C1 segment of cervical spinal cord (tissue), 14 donors: ENCODE results near the gene ASIC3.

Experiments used
- DNase-seq, 14 donors: peaks; one replicate each; lab custom pipeline; 2025; lab: John Stamatoyannopoulos, UW

ASIC3 gene

DNA sequence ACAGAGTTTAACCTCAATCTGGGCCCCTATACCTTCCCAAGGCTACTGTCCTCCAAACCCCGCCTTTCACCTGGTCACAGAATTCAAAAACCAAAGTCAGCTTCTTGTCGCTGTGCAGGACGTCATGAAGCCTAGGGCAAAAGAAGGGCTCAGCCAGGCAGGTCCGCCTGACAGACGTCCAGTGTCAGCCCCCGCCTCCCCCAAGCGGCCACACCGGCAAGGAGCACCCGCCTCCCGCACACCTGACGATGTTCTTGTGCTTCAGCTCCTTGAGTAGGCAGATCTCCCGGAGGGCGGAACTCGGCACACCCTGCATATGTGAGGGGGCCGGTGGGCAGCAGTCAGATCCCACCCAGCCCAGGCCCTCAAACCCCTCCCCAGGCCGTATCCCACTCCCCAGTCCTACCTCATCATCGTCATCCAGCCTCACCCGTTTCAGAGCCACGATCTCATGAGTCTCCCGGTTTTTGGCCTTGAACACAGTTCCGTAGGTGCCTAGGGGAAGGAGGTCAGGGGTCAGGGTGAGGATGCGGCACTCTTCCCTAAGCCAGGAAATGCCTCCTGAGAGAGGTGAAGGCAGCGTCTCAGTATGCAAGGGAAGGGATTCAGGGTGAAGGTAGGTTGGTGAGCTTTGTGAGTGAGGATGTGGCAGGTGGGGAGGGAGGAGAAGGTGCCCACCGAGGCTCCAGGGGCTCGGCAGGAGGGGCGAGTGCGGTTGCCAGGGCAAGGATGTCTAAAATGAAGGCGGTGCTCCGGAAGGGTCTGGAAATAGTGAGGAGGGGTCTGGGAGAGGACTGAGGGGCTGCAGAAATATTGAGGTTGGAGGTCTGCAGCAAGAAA lies 8.6 kb downstream of the ASIC3 start:
- no peak for DNase-seq

DNA sequence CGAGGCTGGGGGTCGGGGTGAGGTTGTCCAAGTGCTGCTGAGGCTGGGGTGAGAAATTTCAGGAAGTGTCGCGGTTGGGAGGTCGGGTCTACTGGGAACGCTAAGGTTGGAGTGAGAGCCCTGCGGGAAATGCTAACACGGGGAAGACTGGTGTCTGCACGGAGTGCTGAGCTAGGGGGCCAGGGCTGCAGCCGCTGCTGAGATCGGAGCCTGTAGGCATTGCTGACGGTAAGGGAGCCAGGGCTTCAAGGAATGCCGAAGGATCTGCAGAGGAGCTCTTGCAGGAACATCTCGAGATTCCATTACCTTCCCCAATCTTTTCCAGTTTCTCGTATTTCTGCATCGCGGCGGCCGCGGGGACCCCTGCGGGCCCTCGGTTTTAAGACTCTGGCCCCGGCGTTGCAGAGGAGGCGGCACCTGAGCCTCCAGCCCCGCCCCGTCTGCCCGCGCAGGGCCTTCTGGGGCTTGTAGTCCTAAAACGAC lies 9.2 kb downstream of the ASIC3 start, which contains the start of gene CDK5:
CDK5 (minus strand) TSS at position 392 of the 483 bp plus-strand sequence; CDS start at position 343, 49 bp downstream.
- no peak for DNase-seq

DNA sequence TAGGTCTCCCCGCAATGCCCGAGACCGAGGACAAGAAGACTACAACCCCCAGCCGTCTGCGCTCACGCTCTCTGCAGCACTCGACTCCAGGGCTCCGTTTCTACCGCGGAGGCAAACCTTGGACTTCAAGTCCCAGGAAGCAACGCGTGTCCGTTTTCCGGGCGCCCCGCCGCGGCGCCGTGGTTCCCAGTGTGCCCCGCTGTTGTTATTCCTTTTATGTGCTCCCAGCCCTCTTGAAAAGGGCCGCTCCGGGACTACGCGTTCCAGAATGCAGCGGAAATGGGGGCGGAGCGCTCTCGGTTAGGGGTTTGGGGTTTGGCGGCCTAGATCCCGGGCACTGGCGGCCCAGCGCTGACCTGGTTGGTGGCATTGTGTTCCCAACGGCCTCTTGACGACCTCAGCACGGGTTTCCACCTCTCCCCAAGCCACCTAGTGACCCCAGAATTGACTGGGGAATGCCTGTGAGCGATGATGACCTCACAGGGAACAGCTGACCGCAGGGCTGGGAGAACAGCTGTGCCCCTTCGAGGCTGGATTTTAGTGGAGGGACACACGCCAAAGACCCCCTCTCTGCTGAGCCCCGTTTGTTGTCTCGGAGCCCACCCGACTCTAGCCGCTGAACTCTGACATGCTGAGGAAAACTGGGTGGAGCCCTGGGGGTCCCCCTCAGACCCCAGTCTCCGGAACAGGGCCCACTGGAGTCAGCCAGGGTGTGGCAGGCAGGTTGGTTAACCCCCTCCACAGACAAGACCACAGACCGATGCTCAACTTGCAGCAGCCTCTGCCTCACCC lies 9.9 kb downstream of the ASIC3 start:
- DNase-seq, result peak; percentile 91 to 100 (median 98)

DNA sequence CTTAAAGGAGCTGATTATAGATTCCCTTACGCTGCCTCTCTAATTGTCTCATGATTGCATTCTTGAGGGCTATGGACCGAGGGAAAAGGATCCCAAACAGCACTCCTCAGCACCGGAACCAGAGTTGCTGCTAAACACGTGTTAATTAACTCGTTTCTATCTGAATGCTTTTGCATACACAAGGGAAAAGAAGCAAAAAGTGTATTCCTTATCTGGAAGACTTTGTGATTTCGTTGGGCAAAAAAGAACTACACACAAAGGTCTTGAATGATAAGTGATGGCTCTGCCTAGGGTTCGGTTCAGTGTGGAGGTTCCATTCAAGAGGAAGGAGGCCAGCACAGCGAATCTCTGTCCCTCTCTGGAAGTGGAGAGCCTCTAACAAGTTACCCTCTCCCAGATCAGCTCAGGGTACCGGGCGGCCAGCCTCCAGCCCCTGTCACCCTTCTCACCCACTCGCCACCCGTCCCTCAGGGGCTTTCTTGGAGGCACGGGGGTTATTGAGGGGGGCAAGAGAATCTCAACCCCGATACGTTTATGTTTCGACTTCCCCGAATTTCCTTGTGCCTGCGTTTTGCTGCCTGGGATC lies 10.5 kb downstream of the ASIC3 start:
- DNase-seq, result peak in 3 of 14 donors; percentile 52 to 84 (median 55)

GRCh38 chr7:151059367-151060112 lies 11.2 kb downstream of the ASIC3 start, which contains the start of gene SLC4A2:
Gene SLC4A2 (plus strand): TSS chr7:151059589. CDS start chr7:151061988, 2,399 bp downstream.
- peak; percentile 13 to 95 (median 85) for DNase-seq

GRCh38 chr7:151060113-151060415 lies 11.7 kb downstream of the ASIC3 start:
- no peak for DNase-seq

DNA sequence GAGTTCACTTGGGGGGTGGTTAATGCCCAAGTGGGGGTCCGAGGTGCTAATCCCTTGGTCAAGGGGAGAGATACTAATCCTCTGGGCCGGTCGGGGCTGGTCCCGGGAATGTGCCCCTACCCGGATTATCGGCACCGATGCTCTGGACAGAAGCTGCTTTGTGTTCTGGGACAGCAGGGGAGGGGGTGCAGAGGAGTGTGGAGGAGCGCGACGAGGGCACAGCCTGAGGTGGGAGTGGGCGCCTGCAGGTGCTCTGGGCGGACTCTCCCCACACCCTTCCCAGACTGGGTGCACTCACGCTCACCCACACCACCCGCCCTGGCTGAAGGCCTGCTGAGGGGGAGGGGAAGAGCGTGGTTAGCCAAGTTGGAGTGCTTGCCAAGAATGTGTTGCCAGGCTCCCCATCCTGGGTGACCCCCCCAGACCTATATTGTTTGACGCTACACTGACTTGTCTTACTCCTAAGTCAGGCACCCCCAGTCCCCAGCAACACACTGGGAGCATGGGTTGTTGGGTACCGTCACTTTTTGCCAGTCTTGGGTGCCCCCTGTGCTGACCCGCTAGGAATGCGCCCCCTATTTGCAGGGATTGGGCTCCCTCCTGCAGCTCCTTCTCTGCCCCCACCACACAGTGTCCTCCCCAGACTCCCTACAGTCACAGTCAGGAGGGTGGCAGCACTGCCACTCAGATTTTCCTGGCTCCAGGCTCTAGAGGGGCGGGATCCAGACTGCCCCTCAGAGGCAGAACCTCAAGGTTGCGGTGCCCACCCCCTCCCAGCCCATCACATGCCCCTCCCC lies 12.3 kb downstream of the ASIC3 start:
- peak in 9 of 14 donors; percentile 6 to 63 (median 49) for DNase-seq

DNA sequence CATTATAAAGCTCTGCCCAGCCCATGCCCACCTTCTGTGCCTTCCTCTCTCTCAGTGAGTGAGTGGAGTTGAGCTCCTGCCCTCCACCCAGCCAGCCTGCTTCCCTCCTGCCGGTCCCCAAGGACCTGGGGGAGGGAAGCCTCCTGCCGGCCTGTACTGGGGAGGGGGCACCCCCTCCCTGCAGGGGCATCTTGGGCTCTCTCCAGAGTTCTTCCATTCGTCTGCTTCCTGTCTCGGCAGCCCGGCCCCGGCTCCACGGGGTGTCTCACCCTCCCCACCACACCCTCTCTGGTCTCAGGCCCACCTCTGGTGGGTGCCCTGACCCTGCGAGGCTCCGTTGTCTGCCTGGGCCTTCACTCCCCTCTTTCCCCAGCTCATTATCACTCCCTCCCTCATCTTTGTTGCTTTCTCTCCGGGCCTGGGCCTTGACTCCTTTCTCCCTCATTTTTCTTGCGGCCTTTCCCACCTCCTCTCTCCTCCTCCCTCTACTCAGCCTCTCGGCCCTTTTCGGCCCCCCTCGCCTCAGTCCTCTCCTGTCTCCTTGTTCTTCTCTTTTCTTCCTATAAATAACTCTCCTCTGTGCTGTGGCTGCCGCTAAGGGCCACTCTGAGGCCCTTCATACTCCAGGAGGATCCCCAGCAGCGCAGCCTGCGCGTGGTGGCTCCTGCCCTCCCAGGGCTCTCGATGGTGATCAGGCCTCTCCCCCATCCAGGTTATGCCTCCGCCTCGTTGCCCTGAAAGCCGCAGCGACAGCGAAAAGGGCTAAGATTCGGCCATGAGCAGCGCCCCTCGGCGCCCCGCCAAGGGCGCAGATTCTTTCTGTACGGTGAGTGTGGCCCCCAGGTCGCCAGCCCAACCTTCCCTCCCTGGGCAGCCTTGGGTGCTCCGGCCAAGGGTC lies 13.1 kb downstream of the ASIC3 start:
- no peak for DNase-seq

DNA sequence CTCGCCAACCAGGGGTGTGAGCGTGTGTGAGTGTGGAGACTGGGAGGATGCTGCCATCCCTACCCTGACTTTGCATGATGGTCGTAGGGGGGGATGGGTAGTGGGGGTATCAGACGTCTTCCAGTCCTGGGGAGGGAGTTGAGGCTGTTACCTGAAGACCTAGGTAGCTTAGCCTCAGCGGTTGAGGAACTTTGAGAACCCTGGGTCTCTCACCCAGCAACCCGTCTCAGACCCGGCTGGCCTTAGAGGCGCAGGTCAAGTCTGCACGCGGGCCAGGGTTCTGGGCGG lies 13.7 kb downstream of the ASIC3 start:
- DNase-seq, result no peak

DNA sequence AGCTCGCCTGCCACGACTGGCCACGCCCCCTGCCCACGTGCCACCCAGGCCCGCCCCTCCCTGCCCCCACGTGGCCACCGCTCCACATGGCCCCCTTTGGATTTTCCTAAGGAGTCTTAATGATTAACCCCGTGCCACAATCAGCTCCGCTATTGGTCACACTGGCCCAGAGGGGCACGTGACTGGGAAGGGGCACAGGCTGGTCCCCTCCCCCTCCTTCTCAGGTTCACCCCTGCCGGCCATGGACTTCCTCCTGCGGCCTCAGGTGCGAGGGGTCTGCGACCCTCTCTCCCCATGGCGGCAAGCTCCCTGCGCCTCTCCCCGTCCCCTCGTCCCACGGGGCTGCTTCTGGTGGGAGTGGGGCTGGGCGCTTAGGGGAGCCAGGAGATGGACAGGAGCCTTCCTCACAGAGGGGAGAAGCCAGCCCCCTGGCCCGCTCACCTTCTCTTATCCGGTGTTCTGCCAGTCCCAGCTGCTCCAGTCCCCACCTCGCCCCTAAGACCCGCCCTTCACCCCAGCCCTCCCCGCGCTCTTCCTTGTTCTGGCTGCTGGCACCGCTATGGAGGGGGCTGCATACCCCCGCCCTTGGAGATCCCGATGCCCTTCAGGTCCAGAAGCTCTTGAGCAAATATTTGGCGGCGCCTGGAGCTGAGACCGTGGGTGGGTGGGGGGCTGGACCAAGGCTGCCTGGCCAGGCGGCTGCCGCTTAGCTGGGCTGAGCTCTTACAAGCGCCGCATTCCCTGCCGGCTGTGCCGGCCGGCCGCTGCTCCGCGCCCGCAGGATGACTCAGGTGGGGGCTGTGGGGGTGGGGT lies 14.3 kb downstream of the ASIC3 start:
- no peak for DNase-seq

DNA sequence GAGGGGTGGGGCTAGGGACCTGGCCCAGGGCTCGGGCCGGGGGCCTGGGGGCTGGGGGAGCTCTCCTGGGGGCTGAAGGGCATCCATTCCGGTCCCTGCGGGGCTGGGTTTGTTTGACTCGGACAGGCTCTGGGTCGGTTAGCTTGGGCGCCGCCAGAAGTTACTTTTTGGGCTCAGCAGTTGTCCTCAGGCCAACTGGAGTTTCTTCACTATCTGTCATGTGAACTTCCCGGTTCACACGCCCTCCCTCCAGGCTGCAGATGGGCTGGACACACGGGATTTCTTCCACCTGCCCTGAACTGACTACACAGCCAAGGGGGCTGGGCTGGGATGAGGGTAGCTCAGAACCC lies 14.9 kb downstream of the ASIC3 start:
- no peak for DNase-seq

- no peak for DNase-seq
Measured at GRCh38 chr7:151064454-151064853, 16.1 kb downstream of the ASIC3 start.

DNA sequence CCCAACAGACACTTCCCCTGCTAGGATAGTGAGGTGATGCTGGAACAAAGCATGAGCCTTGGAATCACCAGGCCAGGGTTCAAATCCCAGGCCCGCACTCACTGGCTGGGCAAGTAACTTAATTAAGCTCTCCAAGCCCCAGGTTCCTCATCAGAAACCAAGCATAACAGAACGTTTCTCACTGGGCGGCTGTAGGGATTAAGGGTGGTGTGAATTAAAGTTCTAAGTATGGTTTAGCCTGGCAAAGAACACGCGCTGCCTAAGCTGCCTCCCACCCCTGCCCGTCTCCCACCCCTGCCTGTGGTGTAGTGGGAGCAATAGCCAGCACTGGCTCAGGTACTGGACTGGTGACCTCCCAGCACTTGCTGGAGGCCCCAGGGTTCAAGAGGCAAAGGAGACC lies 16.7 kb downstream of the ASIC3 start:
- DNase-seq, result no peak

DNA sequence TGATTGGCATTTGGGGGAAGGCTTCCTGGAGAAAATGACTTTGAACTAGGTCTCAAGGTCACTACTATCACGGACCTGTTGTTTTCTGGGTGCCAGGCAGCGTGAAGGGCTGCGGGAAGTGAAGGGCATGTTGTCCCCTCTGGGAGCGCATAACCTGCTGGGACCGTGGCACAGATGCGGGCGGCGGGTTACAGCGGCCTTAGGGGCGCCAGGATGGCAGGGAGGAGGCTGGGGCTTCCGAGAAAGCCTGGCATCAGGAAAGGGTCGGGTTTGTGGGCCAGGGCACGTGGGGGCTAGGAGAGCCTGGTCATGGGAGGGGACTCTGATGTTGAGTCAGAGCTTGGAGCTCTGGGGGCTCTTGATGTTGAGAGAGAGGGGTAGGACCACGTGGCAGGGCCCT lies 17.2 kb downstream of the ASIC3 start:
- no peak for DNase-seq

- no peak for DNase-seq
Measured at GRCh38 chr7:151066273-151066974, 18.1 kb downstream of the ASIC3 start.

DNA sequence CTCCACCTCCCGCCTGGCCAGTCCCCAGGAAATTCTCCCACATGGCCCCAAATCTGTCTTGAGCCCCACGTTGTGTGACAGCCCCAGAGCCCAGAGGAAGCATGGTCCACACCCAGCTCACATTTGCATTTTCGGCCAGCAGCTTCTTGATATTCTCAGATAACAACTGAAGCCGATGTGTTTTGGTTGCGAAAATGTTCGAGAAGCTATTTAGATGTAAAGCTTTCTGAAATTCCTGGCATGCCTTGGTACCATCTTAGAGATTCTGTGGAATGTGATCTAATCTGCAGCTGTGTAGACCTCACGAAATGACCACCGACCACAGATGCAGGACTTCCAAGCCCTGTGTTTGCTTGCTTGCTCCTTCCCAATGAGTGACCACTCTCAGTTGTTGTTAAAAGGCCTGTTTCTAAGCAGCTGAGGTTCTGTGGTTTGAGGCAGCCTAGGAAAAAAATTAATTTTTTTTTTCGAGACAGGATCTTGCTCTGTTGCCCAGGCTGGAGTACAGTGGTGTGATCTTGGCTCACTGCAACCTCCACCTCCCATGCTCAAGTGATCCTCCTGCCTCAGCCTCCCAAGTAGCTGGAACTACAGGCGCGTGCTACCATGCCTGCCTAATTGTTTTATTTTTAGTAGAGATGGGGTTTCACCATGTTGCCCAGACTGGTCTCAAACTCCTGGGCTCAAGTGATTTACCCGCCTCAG lies 19.9 kb downstream of the ASIC3 start:
- DNase-seq, result no peak

GRCh38 chr7:151069841-151070573 lies 21.7 kb downstream of the ASIC3 start:
- no peak for DNase-seq
